Measurements from ENCODE around the gene PPP1R7. TPM values are rescaled to one million over a fixed set of nuclear protein-coding genes. Genes with fewer than 3 reads are reported as not detected.

PPP1R7 gene
- total RNA-seq, 3 donors from 2014 or later: 59.3 to 68.9 (median 61.9) TPM

DNA sequence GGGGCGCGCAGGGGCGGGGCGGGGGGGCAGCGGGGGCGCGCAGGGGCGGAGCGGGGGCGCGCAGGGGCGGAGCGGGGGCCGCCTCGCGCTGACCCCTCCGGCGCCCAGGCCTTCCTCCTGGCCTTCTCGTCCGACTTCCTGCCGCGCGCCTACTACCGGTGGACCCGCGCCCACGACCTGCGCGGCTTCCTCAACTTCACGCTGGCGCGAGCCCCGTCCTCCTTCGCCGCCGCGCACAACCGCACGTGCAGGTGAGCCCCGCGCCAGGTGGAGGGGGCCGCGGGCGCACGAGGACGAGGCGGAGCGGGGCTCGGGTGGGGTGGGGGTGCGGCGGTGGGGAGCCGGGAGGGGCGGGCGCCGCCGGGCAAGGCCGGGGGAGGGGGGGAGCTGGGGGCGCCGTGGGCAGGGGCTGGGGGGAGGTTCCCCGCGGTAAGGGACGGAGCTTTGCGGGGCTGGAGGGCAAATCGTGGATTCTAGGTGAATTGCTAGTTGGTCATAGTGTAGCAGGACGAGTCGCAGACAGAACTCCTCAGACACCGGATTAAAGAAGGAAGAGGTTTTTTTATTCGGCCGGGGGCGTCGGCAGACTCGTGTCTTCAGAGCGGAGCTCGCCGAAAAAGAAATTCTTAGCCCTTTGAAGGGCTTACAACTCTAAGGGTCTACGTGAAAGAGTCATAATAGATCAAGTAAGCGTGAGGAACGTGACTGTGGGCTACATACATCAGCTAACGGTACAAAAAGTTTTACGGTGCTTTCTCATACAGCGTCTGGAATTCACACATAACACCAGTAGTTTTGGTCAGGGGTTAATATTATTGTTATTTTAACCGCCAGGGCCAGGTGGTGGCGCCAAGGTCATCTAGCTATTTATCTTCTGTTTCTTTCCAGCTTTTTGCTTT, 68.1 kb downstream of the PPP1R7 start:
- Histone ChIP-seq H3K4me1 (ENCODE audit: low read depth) (peaks cover 12% of the 10 kb centered on the region), H3K9me3 (no peaks in the 10 kb centered on the region), H3K36me3 (ENCODE audit: low read depth) (no peaks in the 10 kb centered on the region), H3K4me3 (no peak overlapping the region)
- ATAC-seq: peak; percentile 60
- DNase-seq: peak; percentile 42 to 76 (median 62)
- intact Hi-C loops (cut with DNase I, micrococcal nuclease): no loop called here
- no peak for TF ChIP-seq CTCF (IDR thresholded peaks at IDR 0.05)

GRCh38 chr2:241219030-241219382, 68.7 kb downstream of the PPP1R7 start:
- no peaks in the 10 kb centered on the region for H3K9me3 ChIP-seq
- intact Hi-C loops (cut with DNase I, micrococcal nuclease): no loop called here
- TF ChIP-seq CTCF (IDR thresholded peaks at IDR 0.05): no peak
- H3K4me3 ChIP-seq: no peak overlapping the region
- ATAC-seq (no peak), DNase-seq (no peak)
- no peaks in the 10 kb centered on the region for H3K36me3 ChIP-seq (ENCODE audit: low read depth)
- H3K4me1 ChIP-seq (ENCODE audit: low read depth): peaks cover 12% of the 10 kb centered on the region

DNA sequence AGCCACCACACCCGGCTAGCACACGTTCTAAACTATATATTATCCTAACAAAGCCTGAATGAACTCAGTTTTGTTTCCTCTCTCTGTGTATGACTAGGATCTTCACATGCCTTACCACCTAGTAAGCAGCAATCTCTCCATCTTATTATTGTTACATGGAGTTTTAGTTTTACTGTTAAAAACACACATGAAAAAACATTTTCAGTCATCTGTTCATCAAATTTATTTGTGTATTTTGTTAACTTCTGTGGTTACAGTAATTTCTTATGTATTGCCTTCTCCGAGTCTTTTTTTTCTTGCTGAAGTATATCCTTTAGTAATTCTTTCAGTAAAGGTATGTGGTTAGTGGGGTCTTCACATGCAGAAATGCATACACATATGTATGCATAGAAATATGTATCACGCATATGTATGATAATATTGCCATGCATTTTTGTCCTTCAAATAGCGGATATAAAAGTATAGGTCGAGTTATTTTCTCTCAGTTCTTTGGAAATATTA, 69.6 kb downstream of the PPP1R7 start:
- DNase-seq: no peak
- no peak for TF ChIP-seq CTCF (IDR thresholded peaks at IDR 0.05)
- no peak for ATAC-seq
- H3K4me1 ChIP-seq (ENCODE audit: low read depth): peaks cover 12% of the 10 kb centered on the region
- intact Hi-C loops (cut with DNase I, micrococcal nuclease): no loop called here
- H3K4me3 ChIP-seq: no peak overlapping the region
- no peaks in the 10 kb centered on the region for H3K9me3 ChIP-seq
- no peaks in the 10 kb centered on the region for H3K36me3 ChIP-seq (ENCODE audit: low read depth)

DNA sequence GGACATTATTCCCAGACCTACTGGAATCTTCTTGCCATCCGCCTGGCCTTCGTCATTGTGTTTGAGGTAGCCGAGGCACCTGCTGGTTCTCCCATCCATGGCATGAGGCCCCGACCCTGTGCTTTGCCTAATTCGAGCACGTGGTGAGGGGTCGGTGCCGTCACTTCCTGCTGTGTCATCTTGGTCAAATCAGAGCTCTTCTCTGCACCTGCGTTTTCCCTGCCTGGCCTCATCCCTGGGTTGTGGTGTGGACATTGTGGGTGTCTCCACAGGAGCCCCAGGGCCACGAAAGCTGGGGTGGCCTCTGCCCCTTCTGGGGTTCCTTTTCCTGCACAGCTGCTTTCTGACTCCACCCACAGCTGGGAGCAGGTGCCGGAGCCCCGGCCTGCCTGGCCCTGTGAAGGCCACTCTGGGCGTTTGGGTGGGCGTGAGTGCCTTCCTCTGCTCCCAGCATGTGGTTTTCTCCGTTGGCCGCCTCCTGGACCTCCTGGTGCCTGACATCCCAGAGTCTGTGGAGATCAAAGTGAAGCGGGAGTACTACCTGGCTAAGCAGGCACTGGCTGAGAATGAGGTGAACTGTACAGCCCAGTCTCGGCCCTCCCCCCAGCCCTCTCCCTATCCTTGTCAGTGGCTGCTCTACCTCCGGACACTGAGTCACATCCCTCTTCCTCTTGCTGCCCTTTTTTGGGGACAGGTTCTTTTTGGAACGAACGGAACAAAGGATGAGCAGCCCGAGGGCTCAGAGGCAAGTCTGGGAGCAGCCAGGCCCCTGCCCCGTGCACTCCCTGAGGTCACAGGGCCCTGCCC, 73.1 kb downstream of the PPP1R7 start:
- Histone ChIP-seq H3K4me1 (ENCODE audit: low read depth) (peaks cover 7% of the 10 kb centered on the region), H3K4me3 (no peak overlapping the region), H3K36me3 (ENCODE audit: low read depth) (peaks cover 6% of the 10 kb centered on the region), H3K9me3 (no peaks in the 10 kb centered on the region)
- peak in 2 of 3 donors; percentile 18 to 31 for DNase-seq
- peak; percentile 7 for ATAC-seq
- no peak for TF ChIP-seq CTCF (IDR thresholded peaks at IDR 0.05)
- intact Hi-C loops (cut with DNase I, micrococcal nuclease): no loop called here

- TF ChIP-seq CTCF (IDR thresholded peaks at IDR 0.05): no peak
- DNase-seq (peak in 2 of 3 donors; percentile 32 to 53), ATAC-seq (peak; percentile 25)
- Histone ChIP-seq H3K36me3 (ENCODE audit: low read depth) (peaks cover 7% of the 10 kb centered on the region), H3K9me3 (no peaks in the 10 kb centered on the region), H3K4me1 (ENCODE audit: low read depth) (no peaks in the 10 kb centered on the region), H3K4me3 (no peak overlapping the region)
- intact Hi-C loops (cut with DNase I, micrococcal nuclease): no loop called here
Measured at GRCh38 chr2:241224018-241224850, 74.0 kb downstream of the PPP1R7 start.
